GM12892 (cell line): ENCODE data around the gene THOC6.

Experiments used
- POLR2A ChIP-seq: IDR thresholded peaks from 2 replicates; pipeline ENCODE4 v1.6.1; 2011; ENCODE audit warnings: low read depth, low read length, control low read depth
- TAF1 ChIP-seq: IDR thresholded peaks from 2 replicates; pipeline ENCODE4 v1.6.1; 2011; ENCODE audit warnings: low read depth, mild to moderate bottlenecking, control low read depth, low read length, borderline replicate concordance

- TF ChIP-seq POLR2A, result no peak
- TF ChIP-seq TAF1, result no peak
Measured at GRCh38 chr16:2987286-2987685, 36.5 kb upstream of the THOC6 start.
